ENCODE results near the gene GAS7.

GAS7 gene

DNA sequence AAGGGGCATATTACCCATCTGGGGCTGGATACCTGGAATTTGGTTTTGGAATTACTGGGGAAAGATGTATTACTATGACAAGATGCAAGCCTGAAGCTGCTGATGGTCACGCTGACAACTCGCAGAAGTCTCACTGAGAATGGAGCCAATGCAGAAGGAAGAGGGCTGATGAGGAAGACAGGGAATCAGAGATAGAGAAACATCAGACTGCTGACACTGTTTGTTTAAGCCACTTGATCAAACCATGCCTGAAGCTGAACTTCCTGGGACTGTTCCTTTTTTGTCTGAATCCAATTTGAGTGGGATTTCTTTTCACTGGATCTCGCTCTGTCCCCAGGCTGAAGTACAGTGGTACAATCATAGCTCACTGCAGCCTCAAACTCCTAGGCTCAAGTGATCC is 133.9 kb downstream of the GAS7 start:
- ChIA-PET POLR2A (no interaction called here), CTCF (no interaction called here)
- no peak overlapping the region for H3K4me3 ChIP-seq (ENCODE audit: low read depth, low read length)
- TF ChIP-seq, protein P1, sequence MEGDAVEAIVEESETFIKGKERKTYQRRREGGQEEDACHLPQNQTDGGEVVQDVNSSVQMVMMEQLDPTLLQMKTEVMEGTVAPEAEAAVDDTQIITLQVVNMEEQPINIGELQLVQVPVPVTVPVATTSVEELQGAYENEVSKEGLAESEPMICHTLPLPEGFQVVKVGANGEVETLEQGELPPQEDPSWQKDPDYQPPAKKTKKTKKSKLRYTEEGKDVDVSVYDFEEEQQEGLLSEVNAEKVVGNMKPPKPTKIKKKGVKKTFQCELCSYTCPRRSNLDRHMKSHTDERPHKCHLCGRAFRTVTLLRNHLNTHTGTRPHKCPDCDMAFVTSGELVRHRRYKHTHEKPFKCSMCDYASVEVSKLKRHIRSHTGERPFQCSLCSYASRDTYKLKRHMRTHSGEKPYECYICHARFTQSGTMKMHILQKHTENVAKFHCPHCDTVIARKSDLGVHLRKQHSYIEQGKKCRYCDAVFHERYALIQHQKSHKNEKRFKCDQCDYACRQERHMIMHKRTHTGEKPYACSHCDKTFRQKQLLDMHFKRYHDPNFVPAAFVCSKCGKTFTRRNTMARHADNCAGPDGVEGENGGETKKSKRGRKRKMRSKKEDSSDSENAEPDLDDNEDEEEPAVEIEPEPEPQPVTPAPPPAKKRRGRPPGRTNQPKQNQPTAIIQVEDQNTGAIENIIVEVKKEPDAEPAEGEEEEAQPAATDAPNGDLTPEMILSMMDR (IDR thresholded peaks at IDR 0.05; ENCODE audit: insufficient read depth, low read length, missing control alignments): no peak
- DNase-seq (ENCODE audit: low read depth, low spot score): no peak

DNA sequence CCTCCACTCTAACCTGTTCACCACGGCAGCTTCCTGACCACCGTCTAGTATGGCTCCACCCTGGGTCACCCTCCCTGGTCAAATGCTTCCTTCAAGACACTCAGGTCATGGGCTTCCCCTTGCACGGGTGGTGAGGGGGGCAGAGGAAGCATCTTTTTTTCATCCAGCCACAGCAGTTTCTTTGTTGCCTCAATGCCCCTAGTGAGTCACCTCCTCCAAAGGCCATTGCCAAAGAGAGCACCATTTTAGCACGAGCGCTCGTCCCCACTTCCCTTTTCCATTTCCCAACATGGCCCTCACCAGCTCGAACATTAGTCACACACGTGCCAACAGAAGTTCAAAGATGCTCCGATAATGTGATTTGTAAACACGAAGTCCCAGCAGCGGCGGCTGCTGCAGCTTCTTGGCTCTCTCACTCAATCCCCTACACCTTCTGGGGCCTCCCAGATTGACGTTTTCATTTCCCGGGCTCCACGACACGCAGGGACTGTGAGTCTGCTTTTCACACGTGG is 134.6 kb downstream of the GAS7 start:
- ChIA-PET POLR2A (no interaction called here), CTCF (no interaction called here)
- H3K4me3 ChIP-seq (ENCODE audit: low read depth, low read length): no peak overlapping the region
- DNase-seq (ENCODE audit: low read depth, low spot score): no peak
- TF ChIP-seq, protein P1 (IDR thresholded peaks at IDR 0.05; ENCODE audit: insufficient read depth, low read length, missing control alignments): no peak

DNA sequence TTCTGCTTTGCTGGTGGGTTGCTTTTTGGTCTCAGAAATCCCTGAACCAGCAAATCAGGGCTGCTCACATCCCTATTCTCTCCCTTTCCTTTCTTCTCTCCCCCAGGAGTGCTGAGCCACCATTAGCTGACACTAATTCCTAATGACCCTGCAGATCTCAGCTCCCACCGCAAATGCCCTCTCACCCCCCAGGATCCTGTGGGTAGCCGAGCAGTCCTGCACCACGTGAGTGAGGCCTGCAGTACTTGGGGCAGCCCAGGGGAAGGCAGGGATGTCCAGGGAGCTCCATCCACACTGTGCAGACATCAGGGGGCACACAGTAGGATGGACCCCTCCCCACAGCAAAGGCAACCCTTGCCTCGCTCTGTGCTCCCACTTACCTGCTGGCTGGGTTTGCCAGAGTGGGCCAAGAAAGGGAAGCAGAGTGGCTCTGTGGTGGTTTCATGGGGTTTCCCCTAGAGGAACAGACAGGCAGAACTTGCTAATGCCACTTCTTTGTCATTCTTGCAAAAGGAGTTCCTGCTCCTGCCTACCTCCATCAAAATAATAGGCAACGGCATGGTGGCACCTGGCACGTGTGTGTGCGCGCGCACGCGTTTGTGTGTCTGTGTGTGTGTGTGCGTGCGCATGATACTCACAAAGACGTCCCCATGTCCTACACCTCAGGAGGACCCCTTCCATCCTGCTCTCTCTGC is 135.6 kb downstream of the GAS7 start:
- POLR2A ChIA-PET: no interaction called here
- TF ChIP-seq, protein P1 (IDR thresholded peaks at IDR 0.05; ENCODE audit: insufficient read depth, low read length, missing control alignments): no peak
- no peak overlapping the region for H3K4me3 ChIP-seq (ENCODE audit: low read depth, low read length)
- no peak for DNase-seq (ENCODE audit: low read depth, low spot score)
- CTCF ChIA-PET: no interaction called here

DNA sequence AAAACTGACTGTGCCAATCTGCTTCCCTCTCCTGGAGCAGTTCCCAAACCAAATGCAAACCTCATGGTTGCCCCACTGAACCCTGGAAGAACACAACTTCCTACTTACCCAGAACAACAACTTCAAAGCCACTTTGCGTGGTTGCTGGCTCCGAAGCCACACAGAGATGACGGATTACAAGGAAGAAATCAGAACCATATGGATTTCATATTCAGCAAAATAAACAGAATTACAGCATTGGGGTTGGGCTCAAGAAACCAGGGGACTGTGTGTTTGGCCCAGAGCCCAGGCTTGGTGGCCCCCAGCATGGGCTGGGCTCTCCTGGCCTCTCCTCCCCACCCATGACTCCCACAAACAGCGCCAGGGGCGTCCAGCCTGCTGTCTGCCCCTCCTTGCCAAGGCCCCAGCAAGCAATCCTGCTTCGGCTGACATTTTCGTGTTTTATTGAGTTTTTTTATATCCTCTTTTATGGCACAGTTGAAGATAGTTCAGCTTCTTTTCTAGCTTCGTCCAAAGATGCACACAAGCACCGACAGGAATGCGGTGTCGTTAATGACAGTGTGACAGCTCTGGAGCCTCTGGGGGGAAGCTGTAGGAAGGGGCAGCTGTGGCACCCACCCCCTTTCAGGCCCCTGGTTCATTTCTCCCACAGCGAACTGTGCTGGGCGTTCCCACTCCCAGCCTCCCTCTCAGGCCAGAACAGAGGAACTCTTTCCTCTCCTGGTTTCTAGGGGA is 137.1 kb downstream of the GAS7 start:
- TF ChIP-seq, protein P1 (IDR thresholded peaks at IDR 0.05; ENCODE audit: insufficient read depth, low read length, missing control alignments): no peak
- ChIA-PET POLR2A (no interaction called here), CTCF (interaction anchor here (1.1 kb wide), 1 partner anchor 166 kb away, joined by 3 read pairs; no protein-coding TSS in a partner anchor)
- no peak for DNase-seq (ENCODE audit: low read depth, low spot score)
- no peak overlapping the region for H3K4me3 ChIP-seq (ENCODE audit: low read depth, low read length)

GRCh38 chr17:10060526-10060925 is 137.9 kb downstream of the GAS7 start:
- ChIA-PET POLR2A (no interaction called here), CTCF (interaction anchor here (1.1 to 1.2 kb wide), 2 partner anchors 9 to 166 kb away, joined by 3 to 4 read pairs; no protein-coding TSS in a partner anchor)
- no peak for DNase-seq (ENCODE audit: low read depth, low spot score)
- no peak overlapping the region for H3K4me3 ChIP-seq (ENCODE audit: low read depth, low read length)
- TF ChIP-seq, protein P1 (IDR thresholded peaks at IDR 0.05; ENCODE audit: insufficient read depth, low read length, missing control alignments): no peak

- H3K4me3 ChIP-seq (ENCODE audit: low read depth, low read length): no peak overlapping the region
- DNase-seq (ENCODE audit: low read depth, low spot score): no peak
- TF ChIP-seq, protein P1 (IDR thresholded peaks at IDR 0.05; ENCODE audit: insufficient read depth, low read length, missing control alignments): no peak
- CTCF ChIA-PET: interaction anchor here (1.2 kb wide), 1 partner anchor 8 kb away, joined by 4 read pairs; no protein-coding TSS in a partner anchor
- POLR2A ChIA-PET: no interaction called here
These were observed 138.7 kb downstream of the GAS7 start for GRCh38 chr17:10059684-10060211.
